Adrenal gland (tissue), 5 donors: ENCODE results near the gene NUCB1.

Experiments
- POLR2A ChIP-seq, 2 donors: fragments of 450-650 bp; IDR thresholded peaks; one replicate each; pipeline ENCODE4 v1.6.1; 2017; ENCODE audit warnings: antibody characterized with exemption in 2 of 2, mild to moderate bottlenecking in 2 of 2, moderate library complexity in 1 of 2
- TF ChIP-seq, protein P1 (sequence below), 6 experiments: fragments of 450-650 bp in 4 of 6; fragments of 200-600 bp in 2 of 6; sonication (generic) in 1 of 6; IDR thresholded peaks; 1 replicate in 5 of 6; 2 replicates in 1 of 6; pipeline versions ENCODE4 v1.5.1 to v1.8.0; 2016 to 2021; ENCODE audit warnings: antibody characterized with exemption in 6 of 6, mild to moderate bottlenecking in 2 of 6, moderate library complexity in 1 of 6
- donor health status: DM: no; HTN: no; CAD: no.

DNA sequence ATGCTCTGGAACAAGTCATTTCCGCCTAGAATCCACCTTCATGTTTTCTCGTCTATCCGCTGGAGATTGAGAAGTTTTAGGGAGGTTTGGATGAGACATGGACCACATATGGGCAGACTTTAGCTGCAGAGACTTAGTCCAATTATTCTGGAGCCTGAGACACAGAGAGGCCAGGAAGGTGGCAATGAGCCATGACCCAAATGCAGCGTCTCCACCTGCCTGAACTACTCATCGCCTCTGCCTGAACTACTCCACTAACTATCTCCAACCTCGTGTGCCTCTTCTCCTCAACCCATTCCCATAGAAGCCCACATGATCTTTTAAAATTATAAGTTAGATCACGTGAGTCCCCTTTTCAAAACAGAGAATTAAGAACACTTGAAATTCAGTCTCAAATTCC lies 37.3 kb upstream of the NUCB1 start:
- TF ChIP-seq, protein P1, sequence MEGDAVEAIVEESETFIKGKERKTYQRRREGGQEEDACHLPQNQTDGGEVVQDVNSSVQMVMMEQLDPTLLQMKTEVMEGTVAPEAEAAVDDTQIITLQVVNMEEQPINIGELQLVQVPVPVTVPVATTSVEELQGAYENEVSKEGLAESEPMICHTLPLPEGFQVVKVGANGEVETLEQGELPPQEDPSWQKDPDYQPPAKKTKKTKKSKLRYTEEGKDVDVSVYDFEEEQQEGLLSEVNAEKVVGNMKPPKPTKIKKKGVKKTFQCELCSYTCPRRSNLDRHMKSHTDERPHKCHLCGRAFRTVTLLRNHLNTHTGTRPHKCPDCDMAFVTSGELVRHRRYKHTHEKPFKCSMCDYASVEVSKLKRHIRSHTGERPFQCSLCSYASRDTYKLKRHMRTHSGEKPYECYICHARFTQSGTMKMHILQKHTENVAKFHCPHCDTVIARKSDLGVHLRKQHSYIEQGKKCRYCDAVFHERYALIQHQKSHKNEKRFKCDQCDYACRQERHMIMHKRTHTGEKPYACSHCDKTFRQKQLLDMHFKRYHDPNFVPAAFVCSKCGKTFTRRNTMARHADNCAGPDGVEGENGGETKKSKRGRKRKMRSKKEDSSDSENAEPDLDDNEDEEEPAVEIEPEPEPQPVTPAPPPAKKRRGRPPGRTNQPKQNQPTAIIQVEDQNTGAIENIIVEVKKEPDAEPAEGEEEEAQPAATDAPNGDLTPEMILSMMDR (IDR thresholded peaks at IDR 0.05), result no peak
- TF ChIP-seq POLR2A (IDR thresholded peaks at IDR 0.05), result no peak
